T-helper 2 cell (primary cell): ENCODE results near the gene MRM2.
A peak's percentile ranks its signal among the peaks of the same experiment; 100 is the strongest.

ENCODE experiments used
- DNase-seq, 5 experiments: peaks; one replicate each; pipeline versions ENCODE4 v3.0.0 to v3.0.0-alpha.2; 2012 to 2022

MRM2 gene

DNA sequence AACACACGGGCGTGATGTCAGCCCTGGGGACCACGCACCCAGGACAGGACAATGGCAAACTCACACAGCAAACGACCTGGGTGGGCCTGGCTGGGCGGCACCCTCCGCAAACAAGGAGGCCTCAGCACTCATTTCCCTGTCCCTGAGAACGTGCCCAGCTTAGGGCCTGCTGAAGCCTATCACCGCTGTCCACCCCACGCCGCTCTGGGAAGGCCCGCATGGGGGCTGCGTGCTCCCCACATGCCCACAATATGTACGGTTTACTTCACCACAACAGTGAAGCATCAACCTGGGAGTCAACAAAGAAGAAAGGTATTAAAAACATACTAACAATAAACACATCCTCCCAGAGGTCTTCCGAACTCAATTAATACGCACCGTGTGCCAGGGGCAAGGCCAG is 21.5 kb downstream of the MRM2 start:
- no peak for DNase-seq

DNA sequence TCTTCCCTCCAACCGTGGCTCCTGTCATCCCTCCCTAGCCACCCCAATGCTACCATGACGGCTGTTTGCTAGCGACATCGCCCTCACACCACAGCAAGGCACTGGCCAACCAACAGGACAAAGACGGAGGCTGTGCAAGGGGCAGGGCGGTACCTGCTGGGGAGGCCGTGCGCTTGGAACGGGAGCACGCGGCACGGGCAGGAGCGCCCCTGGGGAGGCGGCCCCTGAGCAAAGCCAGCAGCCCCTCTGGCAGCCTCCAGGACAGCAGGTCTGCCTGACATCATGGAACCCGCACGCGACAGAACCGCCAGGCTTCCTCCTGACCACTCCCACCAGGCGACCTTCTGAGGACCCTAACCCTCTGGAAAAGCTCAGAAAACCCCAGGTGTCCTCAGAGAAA is 22.0 kb downstream of the MRM2 start:
- no peak for DNase-seq

DNA sequence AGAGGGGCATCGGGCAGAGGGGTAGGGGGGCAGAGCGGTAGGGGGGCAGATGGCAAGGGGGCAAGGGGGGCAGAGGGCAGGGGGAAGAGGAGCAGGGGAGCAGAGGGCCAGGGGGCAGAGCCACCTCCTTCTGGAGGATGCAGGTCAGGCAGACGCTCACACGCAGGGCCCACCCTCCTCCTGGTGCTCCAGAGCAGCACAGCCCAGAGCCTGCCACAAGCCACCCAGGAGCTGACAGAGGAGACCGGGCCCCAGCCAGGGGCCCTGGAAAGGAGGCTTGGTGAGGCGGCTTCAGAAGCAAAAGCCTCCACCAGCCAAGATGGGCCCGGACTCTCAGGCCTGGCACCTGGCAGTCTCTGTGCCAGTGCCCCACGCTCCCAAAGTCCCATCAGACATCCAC is 22.4 kb downstream of the MRM2 start:
- no peak for DNase-seq

DNA sequence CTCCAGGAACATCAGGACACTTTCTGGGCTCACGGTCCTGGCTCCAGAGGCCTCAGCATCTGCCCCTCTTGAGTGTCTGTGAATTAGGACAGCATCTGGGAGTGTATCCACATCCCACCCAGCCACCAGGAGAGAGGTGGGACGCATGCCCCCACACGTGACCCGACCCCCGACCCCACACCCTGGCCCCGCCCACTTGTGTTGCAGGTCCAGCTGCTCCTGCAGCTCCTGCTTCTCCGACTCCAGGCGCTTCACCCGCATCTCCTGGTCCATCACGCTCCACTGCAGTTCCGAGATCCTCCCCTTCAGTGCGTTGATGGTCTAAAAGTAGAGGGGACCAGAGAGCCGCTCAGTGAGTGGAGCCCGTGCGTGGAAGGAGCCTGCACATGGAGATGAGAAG is 22.9 kb downstream of the MRM2 start:
- no peak for DNase-seq

DNA sequence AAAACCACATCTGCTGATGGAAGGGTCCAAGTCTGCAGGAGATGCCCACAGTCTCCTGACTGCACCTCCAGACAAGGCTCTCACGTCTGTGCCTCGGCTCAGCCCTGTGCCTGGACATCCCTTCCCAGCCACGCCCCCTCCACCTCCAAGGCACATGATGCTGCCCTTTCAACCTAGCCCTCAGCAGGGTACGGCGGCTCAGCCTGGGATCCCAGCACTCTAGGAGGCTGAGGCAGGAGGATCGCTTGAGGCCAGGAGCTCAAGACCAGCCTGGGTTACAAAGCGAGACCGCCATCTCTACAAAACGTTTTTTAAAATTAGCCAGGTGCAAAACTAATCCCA is 23.6 kb downstream of the MRM2 start:
- no peak for DNase-seq

DNA sequence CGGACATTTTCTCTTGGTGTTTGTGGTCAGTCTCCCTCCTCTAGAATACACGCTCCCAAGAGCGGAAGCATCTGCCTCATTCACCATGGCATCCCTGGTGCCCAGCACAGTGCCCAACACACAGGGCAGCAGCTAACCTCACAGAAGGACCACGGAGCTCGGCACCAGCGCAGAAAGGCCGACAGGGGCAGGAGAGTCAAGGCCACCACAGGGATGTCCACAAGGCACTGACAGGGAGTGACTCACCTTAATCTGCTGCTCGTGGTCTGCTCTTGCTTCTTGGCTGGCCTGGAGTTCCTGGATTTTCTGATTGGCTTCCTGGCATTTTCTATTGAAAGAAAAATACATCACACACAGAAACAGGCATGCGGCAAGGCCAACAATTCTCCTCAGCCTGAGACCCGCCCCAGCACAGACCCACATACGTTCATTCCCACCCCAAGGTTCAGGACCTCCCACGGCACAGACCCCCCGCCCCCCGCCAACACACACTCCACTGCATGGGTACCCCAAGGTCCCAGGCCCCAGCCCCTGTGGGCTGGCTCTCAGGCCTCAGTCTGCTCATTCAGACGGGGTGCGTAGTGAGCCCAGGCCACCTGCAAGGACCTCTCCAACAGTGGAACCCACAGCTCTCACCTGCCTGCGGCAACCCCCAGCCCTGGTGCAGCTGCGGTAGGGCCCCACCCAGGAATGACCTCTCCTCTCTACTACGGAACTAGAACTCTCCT is 24.1 kb downstream of the MRM2 start:
- DNase-seq = no peak

DNA sequence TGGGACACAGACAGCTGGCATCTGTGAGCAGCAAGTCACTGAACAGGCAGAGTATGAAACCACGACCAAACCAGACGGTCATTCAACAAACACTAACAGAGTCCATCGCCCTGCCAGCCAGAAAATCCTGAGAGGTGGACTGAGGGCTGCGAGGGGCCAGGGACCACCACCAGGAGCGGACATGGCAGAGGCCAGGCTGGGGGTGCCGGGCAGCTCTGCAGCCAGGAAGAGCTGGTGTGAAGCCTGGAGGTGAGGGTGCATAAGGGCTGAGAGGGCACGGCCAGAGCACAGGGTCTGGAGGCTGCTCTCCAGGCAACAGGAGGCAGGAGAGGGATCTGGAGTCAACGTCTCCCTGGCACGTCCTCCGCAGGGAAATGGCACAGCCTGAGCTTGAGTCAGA is 24.8 kb downstream of the MRM2 start:
- no peak for DNase-seq

DNA sequence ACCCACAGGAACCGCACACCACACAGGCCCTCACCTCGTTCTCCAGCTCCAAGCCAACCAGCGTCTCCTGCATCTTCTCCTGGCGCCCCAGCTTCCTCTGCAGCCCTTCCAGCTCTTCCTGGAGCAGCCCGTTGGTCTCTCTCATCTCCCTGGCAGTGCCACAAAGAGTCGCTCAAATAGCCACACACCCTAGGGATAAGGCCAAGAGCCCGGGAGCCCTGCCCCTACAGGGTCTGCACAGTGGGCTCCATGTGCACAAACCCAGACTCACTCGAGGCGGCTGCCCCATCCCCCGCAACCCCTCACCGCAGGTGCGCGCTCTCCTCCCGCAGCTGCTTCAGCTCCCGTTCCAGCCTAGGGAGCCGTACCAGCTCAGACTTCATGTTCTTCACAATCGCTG is 26.2 kb downstream of the MRM2 start:
- DNase-seq = no peak

DNA sequence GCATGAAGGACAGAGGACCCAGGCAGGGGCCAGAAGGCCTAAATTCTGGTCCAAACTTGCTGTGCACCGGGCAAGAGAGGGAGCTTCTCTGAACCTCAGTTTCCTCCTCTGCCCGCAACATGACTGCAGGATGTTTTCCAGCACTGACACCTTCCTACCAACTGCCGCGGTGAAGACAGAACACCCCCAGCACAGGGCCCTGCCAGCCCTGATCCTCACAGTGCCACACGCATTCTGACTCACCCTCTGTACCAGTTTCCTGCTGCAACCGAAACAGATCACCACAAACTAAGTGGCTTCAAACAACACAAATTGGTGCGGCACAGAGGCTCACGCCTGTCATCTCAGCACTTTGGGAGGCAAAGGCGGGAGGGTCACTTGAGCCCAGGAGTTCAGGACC is 27.4 kb downstream of the MRM2 start:
- peak in 1 of 5 experiments; percentile 97 for DNase-seq

DNA sequence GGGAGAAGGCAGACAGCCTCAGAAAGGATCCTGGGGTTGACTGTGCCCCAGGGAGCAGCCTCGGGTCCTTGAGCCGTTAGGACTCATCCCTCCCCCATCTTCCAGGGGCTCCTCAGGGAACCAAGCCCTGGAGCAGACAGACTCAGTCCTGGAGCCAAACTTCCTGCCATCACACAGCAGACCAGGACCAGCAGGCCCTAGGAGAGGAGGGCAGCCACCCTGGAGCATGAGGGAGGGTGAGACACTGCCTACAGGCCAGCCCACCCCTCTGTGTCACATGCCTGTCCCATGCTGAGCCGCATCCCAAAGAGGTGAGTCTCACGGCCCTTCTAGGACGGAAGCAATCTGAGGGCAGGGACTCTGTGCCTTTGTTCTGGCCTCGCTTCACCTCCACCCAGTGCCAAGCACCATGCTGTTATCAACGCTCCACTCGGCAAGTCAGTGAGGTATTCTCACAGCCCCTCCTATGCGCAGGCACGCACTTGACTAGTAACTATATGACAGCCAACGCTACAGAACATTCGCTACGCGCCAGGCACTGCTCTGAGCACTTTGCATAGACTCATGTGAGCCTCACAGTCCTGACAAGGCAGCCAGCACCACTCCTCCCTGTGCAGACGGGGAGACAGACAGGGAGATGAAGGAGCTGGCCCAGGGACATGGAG is 28.3 kb downstream of the MRM2 start:
- no peak for DNase-seq

DNA sequence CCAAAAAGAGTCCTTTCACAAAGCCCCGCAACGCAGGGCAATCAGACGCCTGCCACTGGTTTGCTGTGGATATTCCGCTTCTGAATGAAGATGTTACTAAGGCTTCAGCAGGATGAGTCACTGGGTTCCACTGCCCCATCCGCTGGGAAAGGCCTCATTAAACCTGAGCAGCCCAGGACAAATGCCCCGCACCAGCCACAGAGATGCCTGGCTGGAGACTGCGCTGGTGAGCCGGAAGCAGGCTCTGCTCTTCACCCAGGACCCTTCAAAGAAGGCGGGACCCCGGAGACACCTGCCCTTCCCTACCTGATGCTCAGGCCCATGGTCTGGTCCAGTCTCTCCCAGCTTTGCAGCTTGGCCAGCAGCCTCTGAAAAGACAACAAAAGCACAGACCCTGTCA is 29.1 kb downstream of the MRM2 start:
- no peak for DNase-seq

DNA sequence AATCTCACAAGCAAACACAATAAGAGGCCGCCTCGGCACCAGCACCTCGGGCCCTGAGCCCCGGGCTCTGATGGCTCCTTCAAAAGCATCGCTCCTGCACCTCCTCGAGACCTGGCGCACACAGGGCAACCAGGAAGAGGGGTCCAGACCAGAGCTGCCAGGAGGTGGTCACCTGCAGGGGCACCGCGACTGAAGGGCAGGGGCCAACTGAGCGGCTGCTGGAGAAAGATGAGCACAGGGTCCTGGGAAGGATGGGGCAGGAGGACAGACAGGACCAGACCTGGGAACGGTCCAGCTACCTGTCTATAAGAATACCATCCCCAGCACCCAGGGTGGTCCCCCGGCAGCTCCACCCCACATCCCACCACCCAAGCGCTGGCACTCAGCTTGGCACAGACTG is 30.1 kb downstream of the MRM2 start:
- no peak for DNase-seq

DNA sequence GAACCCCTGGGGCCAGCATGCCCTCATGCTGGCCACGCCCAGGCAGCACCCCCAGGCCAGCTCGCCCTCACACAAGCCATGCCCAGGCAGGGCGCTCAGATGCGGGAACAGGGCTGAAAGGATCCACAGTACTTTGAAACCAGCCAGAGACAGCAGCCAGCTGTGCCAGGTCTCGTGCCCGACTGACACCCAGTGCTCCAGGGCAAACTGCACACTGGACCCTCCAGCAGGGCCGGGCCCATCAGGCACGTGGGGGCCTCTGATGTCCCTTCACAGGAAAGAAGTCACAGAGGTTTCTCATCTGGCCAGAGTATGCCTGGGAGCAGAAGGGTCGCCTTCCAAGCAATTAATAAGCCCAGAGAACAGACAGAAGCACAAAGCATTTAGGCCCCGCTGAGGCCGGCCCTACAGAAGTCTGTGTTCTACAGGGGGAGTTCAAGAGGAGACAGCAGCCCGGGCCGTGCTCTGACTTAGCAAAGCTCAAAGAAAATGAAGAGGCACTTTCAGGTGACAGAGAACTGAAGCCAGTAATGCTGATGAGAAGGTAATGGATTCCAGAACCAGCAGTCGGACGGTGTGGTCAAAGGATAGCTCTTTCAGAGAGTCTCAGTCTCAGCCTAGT is 30.6 kb downstream of the MRM2 start:
- no peak for DNase-seq

DNA sequence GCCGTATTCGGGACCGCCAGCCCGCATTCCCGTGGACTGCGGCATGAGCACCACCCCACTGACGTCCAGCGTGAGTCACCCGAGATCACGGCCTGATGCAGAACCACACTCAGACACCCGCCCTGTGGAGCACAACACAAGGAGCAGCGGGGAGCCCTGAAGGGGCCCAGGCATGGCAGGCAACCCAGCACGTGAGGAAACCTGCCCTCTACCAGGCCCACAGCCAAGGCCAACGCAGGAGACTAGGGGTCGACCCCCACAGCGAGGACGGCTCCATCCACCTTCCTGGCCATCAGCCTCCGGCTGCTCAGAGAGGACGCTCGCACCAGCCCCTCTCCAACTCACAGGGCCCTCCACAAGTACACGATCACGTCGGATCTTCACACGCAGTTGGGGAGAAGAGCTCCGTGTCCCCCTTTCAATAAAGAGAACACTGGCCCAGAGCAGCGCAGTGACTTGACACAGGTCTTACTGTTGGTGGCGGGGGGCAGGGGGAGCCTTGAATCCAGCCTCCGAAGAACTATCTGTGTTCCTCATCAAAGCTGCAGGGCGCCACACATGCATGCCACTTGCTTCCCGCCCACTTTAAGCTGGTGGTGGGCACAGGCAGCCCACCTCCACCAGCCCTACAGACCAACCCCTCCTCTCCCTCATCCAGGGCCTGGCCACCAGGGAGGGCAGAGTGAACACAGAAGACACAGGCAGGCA is 31.3 kb downstream of the MRM2 start:
- DNase-seq = no peak

DNA sequence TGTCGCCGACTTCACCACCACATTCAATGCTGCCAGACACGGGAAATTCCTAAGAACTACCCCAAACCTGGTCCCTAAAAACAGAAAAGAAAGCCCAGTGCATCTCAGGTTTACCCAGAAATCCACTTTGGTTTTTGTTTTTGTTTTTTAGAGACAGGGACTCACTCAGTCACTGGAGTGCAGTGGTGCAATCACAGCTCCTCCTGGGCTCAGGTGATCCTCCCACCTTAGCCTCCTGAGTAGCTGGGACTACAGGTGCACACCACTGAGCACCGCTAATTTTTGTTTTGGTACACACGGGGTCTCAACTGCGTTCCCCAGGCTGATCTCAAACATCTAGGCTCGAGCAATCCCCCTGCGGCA is 32.1 kb downstream of the MRM2 start:
- DNase-seq = no peak

DNA sequence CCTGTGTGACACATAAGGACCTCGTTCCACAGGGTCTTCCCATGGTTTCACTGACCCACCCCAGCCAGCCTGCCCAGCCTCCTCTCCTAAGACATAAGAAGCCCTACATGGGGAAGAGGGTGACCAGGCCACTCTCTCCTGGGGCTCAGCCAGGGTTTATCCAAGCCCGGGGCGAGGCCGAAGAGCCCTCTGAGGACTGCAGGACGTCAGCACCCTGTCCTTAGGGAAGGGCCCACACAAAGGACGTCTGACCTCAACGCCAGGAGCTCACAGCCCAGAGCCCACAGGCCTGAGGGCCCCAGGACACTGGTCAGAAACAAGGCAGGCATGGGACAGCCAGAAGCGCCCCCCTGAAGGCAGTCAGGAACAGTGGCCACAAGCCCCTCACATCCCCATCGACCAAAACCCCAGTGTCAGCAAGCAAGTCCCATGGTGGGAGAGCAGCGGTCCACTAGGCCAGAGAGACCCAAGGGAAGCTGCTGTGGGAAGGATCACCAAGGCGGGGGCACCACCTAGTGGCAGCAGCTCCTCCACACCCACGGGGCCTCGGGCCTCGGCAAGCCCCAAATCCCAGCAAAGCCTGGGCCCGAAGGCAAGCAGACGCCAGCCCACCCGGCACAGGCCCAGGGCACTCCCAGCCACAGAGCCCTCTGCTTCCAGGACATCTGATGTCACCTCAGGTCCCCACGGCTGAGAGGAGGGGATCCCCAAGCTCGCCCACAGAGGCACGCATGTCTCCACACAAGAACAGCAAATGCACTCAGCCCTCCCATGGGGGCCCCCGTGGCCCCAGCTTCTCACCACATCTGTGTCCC is 32.7 kb downstream of the MRM2 start:
- peak in 3 of 5 experiments; percentile 18 to 66 (median 25) for DNase-seq

DNA sequence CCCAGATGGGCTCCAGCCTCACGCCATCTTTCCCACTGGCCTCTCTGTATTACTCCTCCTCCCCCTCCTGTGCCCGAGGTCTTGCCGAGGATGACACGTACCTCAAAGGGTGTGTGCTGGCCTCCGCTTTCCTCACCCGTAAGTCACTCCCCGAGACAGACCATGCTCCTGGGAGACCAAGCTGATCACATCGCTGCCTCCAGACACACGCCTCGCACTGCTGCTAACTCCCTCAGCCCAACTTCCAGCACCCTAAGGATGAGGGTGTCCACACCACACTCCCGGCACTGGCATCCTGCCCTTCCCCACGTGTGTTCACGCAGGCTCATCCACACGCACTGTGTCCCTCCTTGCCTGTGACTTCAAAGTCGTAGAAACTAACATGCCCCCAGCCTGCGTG is 33.3 kb downstream of the MRM2 start:
- no peak for DNase-seq

DNA sequence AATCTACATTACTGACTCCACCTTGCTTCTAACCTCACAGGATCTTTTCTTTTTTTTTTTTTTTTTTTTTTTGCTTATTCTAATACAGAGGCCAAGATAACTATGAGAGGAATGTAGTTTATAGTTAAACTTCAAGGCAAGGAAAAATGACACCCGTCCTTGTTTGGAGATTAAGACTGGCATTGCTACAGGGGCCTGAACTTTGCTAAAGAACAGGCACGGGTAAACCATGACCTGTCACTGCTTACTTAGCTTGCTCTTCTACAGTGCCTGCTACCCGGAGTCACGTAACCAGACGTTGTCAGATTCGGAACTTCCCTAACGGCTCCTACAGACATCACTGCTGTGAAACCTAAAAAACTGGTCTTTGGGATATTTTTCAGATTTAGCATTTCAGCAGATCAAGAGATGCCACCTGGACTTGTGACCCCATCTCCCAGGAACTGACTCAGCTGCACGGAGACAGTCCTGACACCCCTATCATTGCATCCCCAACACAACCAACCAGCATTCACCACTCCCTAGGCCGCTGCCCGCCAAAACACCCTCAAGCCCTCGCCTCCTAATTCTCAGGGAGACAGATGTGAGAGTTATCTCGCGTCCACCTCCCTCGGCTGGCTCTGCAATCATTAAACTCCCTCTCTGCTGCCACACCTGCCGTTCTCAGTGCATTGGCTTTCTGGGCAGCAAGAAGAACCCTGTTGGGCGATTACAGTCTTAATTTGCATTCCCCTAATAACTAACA is 36.8 kb downstream of the MRM2 start:
- DNase-seq = no peak

DNA sequence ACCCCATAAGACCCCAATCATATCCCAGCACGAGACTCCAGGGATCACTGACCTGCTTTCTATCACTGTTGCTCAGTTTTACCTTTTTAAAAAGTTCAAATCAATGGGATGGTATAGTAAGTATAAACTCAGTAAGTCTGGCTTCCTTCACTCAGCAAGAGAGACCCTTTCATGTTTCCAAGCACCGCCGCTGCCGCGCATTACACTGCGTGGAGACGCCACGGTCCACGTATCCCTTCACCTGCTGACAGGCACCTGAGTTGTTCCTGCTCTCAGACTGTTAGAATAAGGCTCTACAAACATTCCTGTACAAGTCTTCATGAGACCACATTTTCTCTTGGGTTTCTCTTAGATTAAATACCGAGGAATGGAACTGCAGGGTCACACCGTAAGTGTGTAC is 37.6 kb downstream of the MRM2 start:
- no peak for DNase-seq

DNA sequence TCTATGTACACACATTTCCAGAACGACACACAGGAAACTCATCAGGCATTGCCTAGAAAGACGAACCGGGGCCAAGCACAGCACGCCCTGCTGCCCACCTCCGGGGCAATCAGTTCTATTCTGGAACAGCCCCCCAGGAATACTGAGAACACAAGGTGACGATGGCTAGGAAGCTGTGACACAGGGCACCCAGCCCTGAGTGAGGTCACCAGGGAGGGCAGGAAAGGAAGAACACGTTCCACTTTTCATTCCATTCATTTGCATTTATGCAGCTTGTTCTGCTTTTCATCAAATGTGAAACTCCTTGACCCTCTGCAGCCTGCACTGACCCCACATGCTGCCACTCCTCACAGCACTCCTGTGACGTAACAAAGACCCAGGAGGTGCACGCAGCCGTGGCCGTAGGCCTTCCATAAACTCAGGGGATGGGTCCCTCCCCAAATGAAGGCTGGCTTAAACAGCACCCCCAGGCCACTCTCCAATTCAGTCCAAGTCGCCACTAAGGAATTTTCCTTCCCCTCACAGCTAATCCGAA is 38.2 kb downstream of the MRM2 start:
- no peak for DNase-seq

DNA sequence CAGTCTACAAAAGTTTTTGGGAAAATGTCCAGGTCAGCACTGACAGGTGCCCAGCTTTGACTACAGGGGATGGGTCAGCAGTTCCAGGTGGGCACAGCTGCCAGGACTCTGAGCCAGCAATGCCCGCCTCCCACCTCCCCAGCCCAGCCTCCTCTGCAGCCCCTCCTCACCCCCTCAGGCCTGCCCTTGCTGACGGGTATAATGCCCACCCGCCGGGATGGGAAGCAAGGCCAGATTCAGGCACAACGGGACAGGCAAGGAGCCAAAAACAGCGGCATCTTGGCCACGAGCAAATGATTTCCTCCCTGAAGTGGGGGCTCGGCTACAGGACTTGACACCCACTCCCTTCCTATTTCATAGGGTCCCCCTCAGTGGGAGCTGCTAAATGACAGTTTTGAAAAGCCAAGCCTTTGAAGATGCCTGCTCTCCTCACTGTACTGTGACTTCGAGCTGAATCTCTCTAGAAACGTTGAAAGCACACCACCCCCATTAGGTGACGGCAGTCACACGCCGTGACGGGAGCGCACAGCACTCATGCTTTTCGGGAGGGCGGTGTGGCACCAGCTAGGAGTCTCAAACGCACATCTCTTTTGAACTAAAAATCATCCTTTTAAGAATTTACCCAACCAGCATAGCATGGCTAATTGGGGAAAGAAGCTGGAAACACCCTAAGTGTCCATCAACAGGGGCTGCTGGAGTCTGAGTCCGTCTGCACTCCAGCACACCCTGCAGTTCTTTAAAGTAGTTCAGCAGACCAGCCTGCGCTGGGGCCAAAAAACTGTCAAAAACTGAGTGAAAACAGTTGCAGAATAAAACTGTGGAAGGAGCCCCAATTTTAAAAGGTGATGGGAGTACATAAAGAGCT is 38.9 kb downstream of the MRM2 start:
- DNase-seq = no peak
